ENCODE data around the gene SULT4A1.
A peak's percentile ranks its signal among the peaks of the same experiment; 100 is the strongest.
"Not testable (repeated sequence)": the region's sequence is repeated elsewhere in the genome, so short reads cannot be mapped to it uniquely, and the experiment has no call there.

- peak; percentile 48 for TF ChIP-seq CTCF (conservative IDR thresholded peaks at IDR 0.05; ENCODE audit: low read length)
- not testable (repeated sequence) for TF ChIP-seq EZH2phosphoT487 (IDR thresholded peaks at IDR 0.05; ENCODE audit: borderline replicate concordance, low read depth, low read length)
These were observed 42.1 kb upstream of the SULT4A1 start for GRCh38 chr22:43904412-43904811.
